H9 (cell line): ENCODE data around the gene SBF1. TPM values are rescaled to one million over a fixed set of nuclear protein-coding genes. Genes with fewer than 3 reads are reported as not detected.

ENCODE experiments used
- DNase-seq: peaks from one replicate; pipeline ENCODE4 v3.0.0-alpha.2; 2017
- H2AFZ ChIP-seq: one replicate; pipeline ENCODE4 v1.6.1; 2013; ENCODE audit warnings: mild to moderate bottlenecking, low read length, control low read depth, moderate library complexity
- H2AK5ac ChIP-seq: 2 replicates; pipeline ENCODE4 v1.6.1; 2013; ENCODE audit warnings: low read length, control low read depth, mixed read lengths; ENCODE audit not compliant: insufficient read length
- H2BK120ac ChIP-seq: one replicate; pipeline ENCODE4 v1.6.1; 2013; ENCODE audit warnings: low read depth, mild to moderate bottlenecking, low read length, control low read depth, inconsistent platforms; ENCODE audit not compliant: poor library complexity, severe bottlenecking
- H2BK12ac ChIP-seq: 2 replicates; pipeline ENCODE4 v1.6.1; 2013; ENCODE audit warnings: low read length, control low read depth, mixed read lengths, low read depth; ENCODE audit not compliant: insufficient read length
- H2BK15ac ChIP-seq: 2 replicates; pipeline ENCODE4 v1.6.1; 2013; ENCODE audit warnings: low read depth, low read length, control low read depth
- H2BK20ac ChIP-seq: one replicate; pipeline ENCODE4 v1.6.1; 2013; ENCODE audit warnings: low read depth, mild to moderate bottlenecking, low read length, control low read depth, inconsistent platforms; ENCODE audit not compliant: poor library complexity, severe bottlenecking
- H2BK5ac ChIP-seq: 2 replicates; pipeline ENCODE4 v1.6.1; 2013; ENCODE audit warnings: low read length, control low read depth, mixed read lengths; ENCODE audit not compliant: insufficient read length
- H3K14ac ChIP-seq: 2 replicates; pipeline ENCODE4 v1.6.1; 2013; ENCODE audit warnings: low read length, control low read depth; ENCODE audit not compliant: insufficient read depth
- H3K18ac ChIP-seq: 2 replicates; pipeline ENCODE4 v1.6.1; 2013; ENCODE audit warnings: low read depth, mild to moderate bottlenecking, mixed read lengths, low read length, control low read depth; ENCODE audit not compliant: insufficient read length
- H3K23ac ChIP-seq: 2 replicates; pipeline ENCODE4 v1.6.1; 2013; ENCODE audit warnings: low read length, control low read depth, mixed read lengths, low read depth; ENCODE audit not compliant: insufficient read length
- H3K23me2 ChIP-seq: 2 replicates; pipeline ENCODE4 v1.6.1; 2013; ENCODE audit warnings: low read depth, mild to moderate bottlenecking, mixed read lengths, low read length, control low read depth; ENCODE audit not compliant: insufficient read length, poor library complexity, severe bottlenecking
- H3K27ac ChIP-seq: 2 replicates; pipeline ENCODE4 v1.5.1; 2013; ENCODE audit warnings: low read length, control low read depth, mixed read lengths, low read depth; ENCODE audit not compliant: insufficient read length
- H3K27me3 ChIP-seq: 2 replicates; pipeline ENCODE4 v1.6.1; 2013; ENCODE audit warnings: low read length, control low read depth, inconsistent platforms; ENCODE audit not compliant: insufficient read depth
- H3K4ac ChIP-seq: 2 replicates; pipeline ENCODE4 v1.6.1; 2013; ENCODE audit warnings: low read depth, mild to moderate bottlenecking, control low read depth, inconsistent platforms, low read length, moderate library complexity
- H3K4me1 ChIP-seq: 2 replicates; pipeline ENCODE4 v1.6.1; 2013; ENCODE audit warnings: low read length, control low read depth, inconsistent platforms; ENCODE audit not compliant: insufficient read depth
- H3K4me2 ChIP-seq: 2 replicates; pipeline ENCODE4 v1.6.1; 2013; ENCODE audit warnings: low read length, control low read depth, mixed read lengths; ENCODE audit not compliant: insufficient read length, insufficient read depth
- H3K56ac ChIP-seq: 2 replicates; pipeline ENCODE4 v1.6.1; 2013; ENCODE audit warnings: low read depth, mild to moderate bottlenecking, mixed read lengths, low read length, control low read depth; ENCODE audit not compliant: insufficient read length
- H3K79me1 ChIP-seq: 2 replicates; pipeline ENCODE4 v1.6.1; 2013; ENCODE audit warnings: low read depth, mild to moderate bottlenecking, moderate library complexity, low read length, control low read depth, inconsistent platforms; ENCODE audit not compliant: insufficient read depth, poor library complexity, severe bottlenecking
- H3K79me2 ChIP-seq: 2 replicates; pipeline ENCODE4 v1.6.1; 2013; ENCODE audit warnings: low read length, control low read depth, inconsistent platforms; ENCODE audit not compliant: insufficient read depth
- H3K9ac ChIP-seq: 2 replicates; pipeline ENCODE4 v1.6.1; 2013; ENCODE audit warnings: low read length, control low read depth, mixed read lengths; ENCODE audit not compliant: insufficient read length; ENCODE audit errors: extremely low read depth
- H3K9me3 ChIP-seq: one replicate; pipeline ENCODE4 v1.6.1; 2013; ENCODE audit warnings: low read depth, low read length, inconsistent platforms; ENCODE audit not compliant: control insufficient read depth
- H3T11ph ChIP-seq: one replicate; pipeline ENCODE4 v1.6.1; 2013; ENCODE audit warnings: mild to moderate bottlenecking, low read length, control low read depth, inconsistent platforms
- H4K20me1 ChIP-seq: one replicate; pipeline ENCODE4 v1.6.1; 2013; ENCODE audit not compliant: control insufficient read depth, insufficient read length, insufficient read depth
- H4K5ac ChIP-seq: 2 replicates; pipeline ENCODE4 v1.6.1; 2013; ENCODE audit warnings: low read depth, mild to moderate bottlenecking, mixed read lengths, low read length, control low read depth; ENCODE audit not compliant: insufficient read length
- H4K8ac ChIP-seq: replicated peaks from 2 replicates; pipeline ENCODE4 v1.6.1; 2013; ENCODE audit warnings: low read length, control low read depth, mixed read lengths, low read depth; ENCODE audit not compliant: insufficient read length
- H4K91ac ChIP-seq: 2 replicates; pipeline ENCODE4 v1.6.1; 2013; ENCODE audit warnings: low read depth, mild to moderate bottlenecking, moderate library complexity, mixed read lengths, low read length, control low read depth; ENCODE audit not compliant: insufficient read length
- H3K27ac Mint-ChIP-seq, 3 experiments: 2 replicates in 2 of 3; 3 replicates in 1 of 3; pipeline ENCODE4 v1.8.0; 2020 to 2021; ENCODE audit warnings: mixed read lengths in 3 of 3, mild to moderate bottlenecking in 1 of 3, moderate library complexity in 1 of 3
- H3K27me3 Mint-ChIP-seq: 2 replicates; pipeline ENCODE4 v1.8.0; 2021; ENCODE audit warnings: low read depth, mild to moderate bottlenecking, moderate library complexity, mixed read lengths
- H3K36me3 Mint-ChIP-seq, 3 experiments: 2 replicates in 2 of 3; 3 replicates in 1 of 3; pipeline ENCODE4 v1.8.0; 2020 to 2021; ENCODE audit warnings: low read depth in 3 of 3, mixed read lengths in 3 of 3; ENCODE audit not compliant: insufficient read depth in 1 of 3
- H3K4me1 Mint-ChIP-seq, 2 experiments: 2 replicates each; pipeline ENCODE4 v1.8.0; 2020; ENCODE audit warnings: mixed read lengths in 2 of 2
- H3K4me3 Mint-ChIP-seq, 2 experiments: 2 replicates in 1 of 2; 3 replicates in 1 of 2; pipeline ENCODE4 v1.8.0; 2020 to 2021; ENCODE audit warnings: mild to moderate bottlenecking in 2 of 2, mixed read lengths in 2 of 2, moderate library complexity in 1 of 2
- H3K9me3 Mint-ChIP-seq, 2 experiments: 2 replicates in 1 of 2; 3 replicates in 1 of 2; pipeline ENCODE4 v1.8.0; 2020; ENCODE audit warnings: mild to moderate bottlenecking in 2 of 2, mixed read lengths in 2 of 2, moderate library complexity in 1 of 2
- WGBS: extraction: QIAGEN DNeasy Blood & Tissue Kit; methylation state at CpG from one replicate; pipeline ENCODE4 v1.1.7; 2013; ENCODE audit warnings: missing lambda C conversion rate, low lambda C conversion rate, mixed read lengths; ENCODE audit not compliant: insufficient read length; ENCODE audit errors: extremely low coverage; 5-methylcytosine and 5-hydroxymethylcytosine counted together
- total RNA-seq: library from RNA; stranded (reverse); gene quantifications from 2 replicates; pipeline ENCODE4 v1.2.1, GENCODE V29; 2021
- TF ChIP-seq, protein P1 (sequence below): fragments of 200-600 bp; sonication (generic); conservative IDR thresholded peaks from 3 replicates; pipeline ENCODE4 v1.8.0; 2021; ENCODE audit warnings: antibody characterized with exemption, mild to moderate bottlenecking

The SBF1 gene
- total RNA-seq, 1 experiment from 2014 or later, result 69.8 TPM

DNA sequence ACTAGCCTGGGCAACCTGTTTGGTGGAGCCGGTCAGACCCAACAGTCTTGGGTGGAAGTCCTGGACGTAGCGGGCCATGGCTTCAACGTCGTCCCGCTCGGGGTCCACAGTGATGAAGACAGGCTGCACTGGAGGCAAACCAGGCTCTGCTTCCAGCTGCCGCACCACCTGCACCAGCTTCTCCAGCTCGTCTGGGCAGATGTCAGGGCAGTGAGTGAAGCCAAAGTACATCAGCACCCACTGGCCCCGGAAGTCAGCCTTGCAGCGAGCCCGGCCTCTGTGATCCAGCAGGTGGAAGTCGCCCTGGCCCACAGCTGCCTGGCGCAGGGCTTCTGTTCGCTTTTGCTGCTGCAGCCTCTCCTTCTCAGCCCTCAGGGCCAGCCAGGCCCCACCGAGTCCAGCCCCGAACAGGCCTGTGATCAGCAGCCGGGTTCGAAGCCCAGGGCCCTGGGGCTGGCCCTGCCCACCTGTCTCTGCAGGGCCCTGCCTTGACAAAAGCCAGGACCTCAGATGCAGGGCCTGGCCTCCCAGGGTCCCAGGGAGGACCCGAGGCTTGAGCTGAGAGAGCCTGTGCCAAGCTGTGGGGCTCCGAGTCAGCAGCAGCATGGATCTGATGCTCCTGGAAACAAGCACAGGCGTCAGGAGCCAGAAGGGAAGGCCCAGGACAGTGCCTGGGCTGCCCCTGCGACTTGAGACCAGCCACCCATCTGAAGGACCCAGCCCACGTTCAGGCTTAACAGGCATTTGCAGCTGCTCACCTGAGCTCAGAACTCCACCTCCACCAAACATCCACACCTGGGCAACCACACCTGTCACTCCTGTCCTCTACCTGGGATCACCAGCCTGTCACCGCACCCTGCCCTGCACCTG lies 49.2 kb upstream of the SBF1 start:
- Histone ChIP-seq H3K23ac (no peak overlapping the region), H4K8ac (no peak overlapping the region), H2BK120ac (no peak overlapping the region), H3K9me3 (no peaks in the 10 kb centered on the region), H3K9ac (no peak overlapping the region), H3K27ac (no peak overlapping the region), H2AFZ (no peak overlapping the region), H3K14ac (no peak overlapping the region), H2BK15ac (no peak overlapping the region), H4K5ac (no peak overlapping the region), H3K79me1 (no peaks in the 10 kb centered on the region), H3T11ph (no peak overlapping the region), H3K4me1 (peaks cover 3% of the 10 kb centered on the region; the same call in 1 of the 2 replicates), H3K4me2 (peak overlapping the region; percentile 70), H4K20me1 (no peaks in the 10 kb centered on the region), H2BK5ac (no peak overlapping the region), H3K27me3 (peaks cover 11% of the 10 kb centered on the region; the same call in 1 of the 2 replicates), H2BK20ac (no peak overlapping the region), H3K4ac (no peak overlapping the region), H3K79me2 (no peaks in the 10 kb centered on the region), H3K23me2 (peaks cover 3% of the 10 kb centered on the region), H4K91ac (no peak overlapping the region), H3K18ac (no peak overlapping the region), H3K56ac (no peak overlapping the region), H2BK12ac (no peak overlapping the region), H2AK5ac (no peak overlapping the region)
- TF ChIP-seq, protein P1, sequence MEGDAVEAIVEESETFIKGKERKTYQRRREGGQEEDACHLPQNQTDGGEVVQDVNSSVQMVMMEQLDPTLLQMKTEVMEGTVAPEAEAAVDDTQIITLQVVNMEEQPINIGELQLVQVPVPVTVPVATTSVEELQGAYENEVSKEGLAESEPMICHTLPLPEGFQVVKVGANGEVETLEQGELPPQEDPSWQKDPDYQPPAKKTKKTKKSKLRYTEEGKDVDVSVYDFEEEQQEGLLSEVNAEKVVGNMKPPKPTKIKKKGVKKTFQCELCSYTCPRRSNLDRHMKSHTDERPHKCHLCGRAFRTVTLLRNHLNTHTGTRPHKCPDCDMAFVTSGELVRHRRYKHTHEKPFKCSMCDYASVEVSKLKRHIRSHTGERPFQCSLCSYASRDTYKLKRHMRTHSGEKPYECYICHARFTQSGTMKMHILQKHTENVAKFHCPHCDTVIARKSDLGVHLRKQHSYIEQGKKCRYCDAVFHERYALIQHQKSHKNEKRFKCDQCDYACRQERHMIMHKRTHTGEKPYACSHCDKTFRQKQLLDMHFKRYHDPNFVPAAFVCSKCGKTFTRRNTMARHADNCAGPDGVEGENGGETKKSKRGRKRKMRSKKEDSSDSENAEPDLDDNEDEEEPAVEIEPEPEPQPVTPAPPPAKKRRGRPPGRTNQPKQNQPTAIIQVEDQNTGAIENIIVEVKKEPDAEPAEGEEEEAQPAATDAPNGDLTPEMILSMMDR, result no peak
- DNase-seq, result no peak
- Mint-ChIP-seq H3K36me3 (peaks cover 7 to 40% (median 30%) of the 10 kb centered on the region in 3 experiments; a peak in 6 of 7 replicates), H3K4me3 (peak overlapping the region; percentile 82 to 88), H3K4me1 (peaks cover 11 to 15% of the 10 kb centered on the region in 2 experiments), H3K27ac (peak overlapping the region in 2 of 3 experiments; percentile 49 to 80; a peak in 2 of 7 replicates), H3K9me3 (no peaks in the 10 kb centered on the region; a peak in 1 of 5 replicates), H3K27me3 (peaks cover 25% of the 10 kb centered on the region)
- WGBS, result no CpG with 5 or more reads among the region's 25 CpGs
